GM19099 (cell line): ENCODE data around the gene PLEKHH1.

Experiments
- POLR2A ChIP-seq: IDR thresholded peaks from 3 replicates; pipeline ENCODE4 v1.6.1; 2011; ENCODE audit warnings: low read depth; ENCODE audit not compliant: insufficient read length; ENCODE audit errors: extremely low read depth

The PLEKHH1 gene

GRCh38 chr14:67638642-67639041 is 105.6 kb downstream of the PLEKHH1 start:
- no peak for TF ChIP-seq POLR2A
